NT2/D1 (cell line): Measurements from ENCODE around the gene NAA38.

Experiments
- YY1 ChIP-seq: IDR thresholded peaks from 2 replicates; pipeline ENCODE4 v1.6.1; 2011; ENCODE audit not compliant: insufficient read length, insufficient read depth
- ZNF274 ChIP-seq: IDR thresholded peaks from 2 replicates; pipeline ENCODE4 v1.6.1; 2011; ENCODE audit warnings: mild to moderate bottlenecking, low read depth, low read length

DNA sequence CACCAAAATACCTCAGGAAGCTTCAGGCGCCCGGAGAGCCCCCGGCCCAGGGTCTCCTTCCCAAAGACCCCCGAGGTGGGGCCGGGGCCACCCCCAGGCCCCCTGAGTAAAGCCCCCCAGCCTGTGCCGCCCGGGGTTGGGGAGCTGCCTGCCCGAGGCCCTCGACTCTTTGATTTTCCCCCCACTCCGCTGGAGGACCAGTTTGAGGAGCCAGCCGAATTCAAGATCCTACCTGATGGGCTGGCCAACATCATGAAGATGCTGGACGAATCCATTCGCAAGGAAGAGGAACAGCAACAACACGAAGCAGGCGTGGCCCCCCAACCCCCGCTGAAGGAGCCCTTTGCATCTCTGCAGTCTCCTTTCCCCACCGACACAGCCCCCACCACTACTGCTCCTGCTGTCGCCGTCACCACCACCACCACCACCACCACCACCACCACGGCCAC, 9.2 kb downstream of the NAA38 start:
- no peak for TF ChIP-seq YY1
- TF ChIP-seq ZNF274: no peak
